Type B pancreatic cell (in vitro differentiated cells): ENCODE measurements around the gene NEDD8. TPM values are rescaled to one million over a fixed set of nuclear protein-coding genes. Genes with fewer than 3 reads are reported as not detected.
A peak's percentile ranks its signal among the peaks of the same experiment; 100 is the strongest.

ENCODE experiments used
- DNase-seq: peaks from one replicate; pipeline ENCODE4 v3.0.0; 2021; ENCODE audit warnings: mixed read lengths; ENCODE audit not compliant: unreplicated experiment; ENCODE audit errors: extremely low spot score
- H3K27ac Mint-ChIP-seq: 2 replicates; pipeline ENCODE4 v1.8.0; 2021; ENCODE audit warnings: mild to moderate bottlenecking, mixed read lengths
- H3K27me3 Mint-ChIP-seq: 2 replicates; pipeline ENCODE4 v1.8.0; 2021; ENCODE audit warnings: mixed read lengths
- H3K36me3 Mint-ChIP-seq: 2 replicates; pipeline ENCODE4 v1.8.0; 2021; ENCODE audit warnings: mixed read lengths
- H3K4me1 Mint-ChIP-seq: one replicate; pipeline ENCODE4 v1.8.0; 2021; ENCODE audit warnings: mixed read lengths; ENCODE audit not compliant: unreplicated experiment
- H3K4me3 Mint-ChIP-seq: 2 replicates; pipeline ENCODE4 v1.8.0; 2021; ENCODE audit warnings: mild to moderate bottlenecking, mixed read lengths
- H3K9me3 Mint-ChIP-seq: 2 replicates; pipeline ENCODE4 v1.8.0; 2021; ENCODE audit warnings: mixed read lengths
- total RNA-seq: library from RNA; stranded (reverse); gene quantifications from 2 replicates; pipeline ENCODE4 v1.2.1, GENCODE V29; 2021; ENCODE audit warnings: low replicate concordance
- TF ChIP-seq, protein P1 (sequence below): fragments of 200-600 bp; sonication (generic); conservative IDR thresholded peaks from 2 replicates; pipeline ENCODE4 v1.5.0; 2021; ENCODE audit warnings: antibody characterized with exemption, mild to moderate bottlenecking

Gene NEDD8
- total RNA-seq, 1 donor from 2014 or later, result 161 TPM

GRCh38 chr14:24241829-24242443, 9.8 kb upstream of the NEDD8 start:
- Mint-ChIP-seq H3K9me3 (no peaks in the 10 kb centered on the region), H3K27ac (peak overlapping the region; percentile 100), H3K4me1 (peaks cover 20% of the 10 kb centered on the region), H3K27me3 (no peaks in the 10 kb centered on the region), H3K4me3 (peak overlapping the region; percentile 95), H3K36me3 (peaks cover 17% of the 10 kb centered on the region)
- TF ChIP-seq, protein P1, sequence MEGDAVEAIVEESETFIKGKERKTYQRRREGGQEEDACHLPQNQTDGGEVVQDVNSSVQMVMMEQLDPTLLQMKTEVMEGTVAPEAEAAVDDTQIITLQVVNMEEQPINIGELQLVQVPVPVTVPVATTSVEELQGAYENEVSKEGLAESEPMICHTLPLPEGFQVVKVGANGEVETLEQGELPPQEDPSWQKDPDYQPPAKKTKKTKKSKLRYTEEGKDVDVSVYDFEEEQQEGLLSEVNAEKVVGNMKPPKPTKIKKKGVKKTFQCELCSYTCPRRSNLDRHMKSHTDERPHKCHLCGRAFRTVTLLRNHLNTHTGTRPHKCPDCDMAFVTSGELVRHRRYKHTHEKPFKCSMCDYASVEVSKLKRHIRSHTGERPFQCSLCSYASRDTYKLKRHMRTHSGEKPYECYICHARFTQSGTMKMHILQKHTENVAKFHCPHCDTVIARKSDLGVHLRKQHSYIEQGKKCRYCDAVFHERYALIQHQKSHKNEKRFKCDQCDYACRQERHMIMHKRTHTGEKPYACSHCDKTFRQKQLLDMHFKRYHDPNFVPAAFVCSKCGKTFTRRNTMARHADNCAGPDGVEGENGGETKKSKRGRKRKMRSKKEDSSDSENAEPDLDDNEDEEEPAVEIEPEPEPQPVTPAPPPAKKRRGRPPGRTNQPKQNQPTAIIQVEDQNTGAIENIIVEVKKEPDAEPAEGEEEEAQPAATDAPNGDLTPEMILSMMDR, result peak; percentile 76
- DNase-seq, result peak; percentile 93

DNA sequence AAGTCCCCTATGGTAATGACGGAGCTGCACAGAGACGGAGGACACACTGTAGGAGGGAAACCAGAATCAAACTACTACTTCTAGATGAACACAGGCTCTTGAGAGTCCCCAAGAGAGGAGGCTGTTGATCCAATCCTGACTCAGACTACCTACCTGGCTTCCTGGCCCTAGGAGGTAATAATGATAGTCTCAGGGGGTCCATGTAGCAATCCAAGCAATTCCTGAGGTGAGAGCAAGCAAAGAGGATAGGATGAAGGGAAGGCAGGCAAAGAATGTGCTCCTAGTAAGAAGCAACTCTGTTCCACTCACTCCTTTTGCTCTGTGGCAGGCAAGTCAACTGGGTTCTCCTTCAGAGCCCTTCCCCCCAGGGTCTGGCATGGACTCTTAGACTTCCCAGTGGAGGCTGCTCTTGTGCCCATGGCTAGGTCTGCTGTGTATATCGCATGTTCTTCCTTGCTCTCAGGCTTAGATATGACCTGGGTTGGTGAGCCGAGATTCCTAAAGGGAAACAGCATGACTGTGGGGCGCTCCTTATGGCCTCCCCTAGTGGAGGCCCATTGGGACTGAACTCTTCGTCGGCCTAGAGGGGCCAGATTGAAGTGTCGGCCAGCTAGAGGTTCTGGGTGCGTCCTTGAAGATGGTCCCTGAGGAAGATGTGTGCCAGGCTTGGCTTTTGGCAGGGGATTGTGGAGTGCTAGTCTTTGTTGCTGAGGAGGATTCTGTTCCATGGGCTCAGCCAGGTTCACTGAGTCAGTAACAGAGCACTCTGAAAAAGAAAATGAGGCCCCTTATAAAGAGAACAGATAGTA, 8.1 kb upstream of the NEDD8 start:
- no peaks in the 10 kb centered on the region for H3K27me3 Mint-ChIP-seq
- peak overlapping the region; percentile 75 for H3K27ac Mint-ChIP-seq
- H3K36me3 Mint-ChIP-seq, result peaks cover 29% of the 10 kb centered on the region
- TF ChIP-seq, protein P1, result no peak
- H3K4me1 Mint-ChIP-seq, result peaks cover 20% of the 10 kb centered on the region
- no peak for DNase-seq
- H3K4me3 Mint-ChIP-seq, result peak overlapping the region; percentile 95
- no peaks in the 10 kb centered on the region for H3K9me3 Mint-ChIP-seq

DNA sequence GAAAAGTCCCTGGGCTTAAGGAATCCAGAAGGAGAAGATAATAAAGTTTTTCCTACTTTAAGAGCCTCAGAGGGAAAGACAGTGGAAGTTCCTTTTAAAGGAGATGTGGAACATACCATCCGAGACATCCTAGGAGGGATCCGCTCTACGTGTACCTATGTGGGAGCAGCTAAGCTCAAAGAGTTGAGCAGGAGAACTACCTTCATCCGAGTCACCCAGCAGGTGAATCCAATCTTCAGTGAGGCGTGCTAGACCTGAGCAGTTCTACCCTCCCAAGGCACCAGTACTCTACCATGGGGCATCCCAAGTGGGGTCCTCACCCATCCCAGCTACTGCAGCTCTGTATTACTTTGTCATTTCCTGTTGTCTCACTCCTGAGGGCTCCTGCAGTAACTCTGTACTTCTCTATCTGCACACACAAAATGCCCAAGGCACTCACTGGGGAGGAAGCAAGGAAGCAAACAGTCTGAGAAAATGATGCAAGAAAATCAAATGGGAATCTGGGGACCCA, 6.4 kb upstream of the NEDD8 start:
- Mint-ChIP-seq H3K36me3 (peaks cover 29% of the 10 kb centered on the region), H3K27me3 (no peaks in the 10 kb centered on the region), H3K9me3 (no peaks in the 10 kb centered on the region), H3K27ac (peak overlapping the region; percentile 92), H3K4me3 (peak overlapping the region; percentile 73), H3K4me1 (peaks cover 29% of the 10 kb centered on the region)
- no peak for DNase-seq
- TF ChIP-seq, protein P1, result no peak

DNA sequence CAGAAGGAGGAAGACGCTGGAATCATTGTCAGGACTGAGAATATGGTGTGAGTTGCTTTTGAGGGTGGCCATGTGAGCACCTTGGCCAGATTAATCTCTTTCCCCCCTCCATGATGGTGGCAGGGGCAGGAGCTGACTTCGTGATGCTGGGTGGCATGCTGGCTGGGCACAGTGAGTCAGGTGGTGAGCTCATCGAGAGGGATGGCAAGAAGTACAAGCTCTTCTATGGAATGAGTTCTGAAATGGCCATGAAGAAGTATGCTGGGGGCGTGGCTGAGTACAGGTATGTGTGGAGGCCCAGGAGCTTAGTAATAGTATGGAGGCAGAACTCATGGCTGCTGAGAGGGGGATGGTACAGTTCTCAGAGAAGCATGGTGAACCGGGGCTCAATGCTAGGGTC, 6.0 kb upstream of the NEDD8 start:
- H3K9me3 Mint-ChIP-seq, result no peaks in the 10 kb centered on the region
- peak overlapping the region; percentile 92 for H3K27ac Mint-ChIP-seq
- TF ChIP-seq, protein P1, result no peak
- H3K36me3 Mint-ChIP-seq, result peaks cover 29% of the 10 kb centered on the region
- peak overlapping the region; percentile 73 for H3K4me3 Mint-ChIP-seq
- no peak for DNase-seq
- no peaks in the 10 kb centered on the region for H3K27me3 Mint-ChIP-seq
- peaks cover 32% of the 10 kb centered on the region for H3K4me1 Mint-ChIP-seq

GRCh38 chr14:24237463-24237955, 5.3 kb upstream of the NEDD8 start:
- peak overlapping the region; percentile 73 for H3K4me3 Mint-ChIP-seq
- H3K9me3 Mint-ChIP-seq, result no peaks in the 10 kb centered on the region
- DNase-seq, result no peak
- no peaks in the 10 kb centered on the region for H3K27me3 Mint-ChIP-seq
- H3K4me1 Mint-ChIP-seq, result peaks cover 32% of the 10 kb centered on the region
- peaks cover 29% of the 10 kb centered on the region for H3K36me3 Mint-ChIP-seq
- TF ChIP-seq, protein P1, result no peak
- H3K27ac Mint-ChIP-seq, result peak overlapping the region; percentile 92
